Measurements from ENCODE around the gene TTC7B.
"Not testable (repeated sequence)": the region's sequence is repeated elsewhere in the genome, so short reads cannot be mapped to it uniquely, and the experiment has no call there.

The TTC7B gene

GRCh38 chr14:90850487-90850886 is 34.3 kb upstream of the TTC7B start:
- TF ChIP-seq CTCF (conservative IDR thresholded peaks at IDR 0.05) (no peak), ZFX (IDR thresholded peaks at IDR 0.05) (no peak)
- no peak overlapping the region for H3K27ac ChIP-seq

DNA sequence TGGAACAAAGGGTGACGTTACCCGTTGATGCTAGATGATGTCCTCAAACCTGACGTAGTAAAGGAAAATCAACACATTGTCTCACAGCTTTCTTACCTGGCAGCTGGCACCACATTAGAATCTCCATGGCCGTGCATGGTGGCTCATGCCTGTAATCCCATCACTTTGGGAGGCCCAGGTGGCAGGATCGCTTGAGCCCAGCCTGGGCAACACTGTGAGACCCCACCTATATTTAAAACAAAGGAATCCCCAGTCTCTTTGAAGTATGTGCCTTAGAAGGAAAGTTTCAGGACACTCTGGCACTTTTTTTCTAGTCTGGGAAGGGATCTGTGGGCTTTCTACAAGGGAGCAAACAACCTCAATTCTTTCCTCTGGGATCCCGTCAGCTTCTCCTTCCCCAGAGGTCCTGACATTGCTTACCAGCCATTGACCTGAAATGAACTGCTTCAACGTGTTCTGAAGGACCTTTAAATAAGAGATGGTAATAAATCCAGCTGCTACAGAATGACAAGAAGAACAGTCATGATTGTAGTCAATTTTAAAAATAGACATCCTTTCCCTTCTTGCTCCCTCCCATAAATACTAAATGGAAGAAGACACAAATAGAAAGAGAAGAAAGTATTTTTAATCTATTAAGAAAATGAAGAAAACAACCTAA is 33.7 kb upstream of the TTC7B start:
- no peak for TF ChIP-seq CTCF (conservative IDR thresholded peaks at IDR 0.05)
- no peak for TF ChIP-seq ZFX (IDR thresholded peaks at IDR 0.05)
- H3K27ac ChIP-seq, result no peak overlapping the region

- no peak overlapping the region for H3K27ac ChIP-seq
- TF ChIP-seq ZFX (IDR thresholded peaks at IDR 0.05) (no peak), CTCF (conservative IDR thresholded peaks at IDR 0.05) (no peak)
These were observed 32.9 kb upstream of the TTC7B start for GRCh38 chr14:90848944-90849731.

DNA sequence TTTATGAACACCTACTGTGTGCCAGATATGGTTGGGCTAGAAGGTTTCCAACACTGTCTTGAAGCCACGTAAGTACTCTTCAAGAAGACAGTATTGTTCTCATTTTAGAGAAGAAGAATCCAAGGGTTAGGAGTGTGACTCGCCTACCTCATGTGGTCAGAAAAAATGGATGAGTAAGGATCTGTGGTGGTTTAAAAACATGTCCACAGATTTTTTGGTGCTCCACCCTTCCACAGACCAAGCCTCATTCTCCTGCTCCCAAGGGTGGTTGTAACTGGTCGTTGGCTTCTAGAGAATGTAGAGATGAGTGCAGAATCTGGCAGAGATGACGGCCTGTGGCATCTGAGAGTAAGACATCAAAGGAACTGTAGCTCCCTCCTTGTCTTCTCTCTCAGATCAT is 30.3 kb upstream of the TTC7B start:
- no peak for TF ChIP-seq ZFX (IDR thresholded peaks at IDR 0.05)

GRCh38 chr14:90844321-90844720 is 28.1 kb upstream of the TTC7B start:
- TF ChIP-seq ZFX (IDR thresholded peaks at IDR 0.05), result no peak
- no peak for TF ChIP-seq CTCF (conservative IDR thresholded peaks at IDR 0.05)
- H3K27ac ChIP-seq, result no peak overlapping the region

More for the DNA sequence above, 30.3 kb upstream of the TTC7B start:
- no peak overlapping the region for H3K27ac ChIP-seq

DNA sequence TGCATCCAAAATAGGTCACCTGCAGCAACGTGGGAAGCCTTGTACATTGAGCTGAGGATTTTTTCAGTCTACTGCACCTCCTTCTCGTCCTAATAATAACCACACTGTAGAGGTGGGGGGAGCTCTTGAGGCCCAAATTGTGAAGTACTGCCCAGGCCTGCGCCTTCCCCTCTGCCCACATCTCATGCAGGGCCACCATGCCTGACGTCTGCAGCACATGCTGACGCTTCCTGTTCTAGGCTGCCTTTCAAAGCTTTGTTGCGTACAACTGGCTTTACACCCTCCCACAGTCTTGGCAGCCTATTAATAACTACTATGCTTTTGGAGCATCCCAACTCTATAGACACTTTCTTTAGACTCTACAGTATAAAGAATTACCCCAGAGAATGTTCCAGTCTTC is 26.5 kb upstream of the TTC7B start:
- H3K27ac ChIP-seq, result no peak overlapping the region
- no peak for TF ChIP-seq ZFX (IDR thresholded peaks at IDR 0.05)
- TF ChIP-seq CTCF (conservative IDR thresholded peaks at IDR 0.05), result no peak

DNA sequence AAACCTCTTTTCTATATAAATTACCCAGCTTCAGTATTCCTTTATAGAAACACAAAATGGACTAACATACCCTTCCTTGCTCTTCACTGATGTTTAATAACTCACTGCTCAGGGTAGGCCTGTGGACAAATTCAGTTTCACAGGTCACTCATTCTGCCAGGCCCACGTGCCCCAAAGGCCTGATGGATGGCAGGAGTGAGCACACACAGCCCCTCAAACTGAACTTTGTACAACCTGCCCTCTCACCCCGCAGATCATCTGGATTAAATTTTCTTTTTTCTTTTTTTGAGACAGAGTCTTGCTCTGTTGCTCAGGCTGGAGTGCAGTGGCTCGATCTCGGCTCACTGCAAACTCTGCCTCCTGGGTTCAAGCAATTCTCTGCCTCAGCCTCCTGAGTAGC is 24.4 kb upstream of the TTC7B start:
- not testable (repeated sequence) for H3K27ac ChIP-seq

DNA sequence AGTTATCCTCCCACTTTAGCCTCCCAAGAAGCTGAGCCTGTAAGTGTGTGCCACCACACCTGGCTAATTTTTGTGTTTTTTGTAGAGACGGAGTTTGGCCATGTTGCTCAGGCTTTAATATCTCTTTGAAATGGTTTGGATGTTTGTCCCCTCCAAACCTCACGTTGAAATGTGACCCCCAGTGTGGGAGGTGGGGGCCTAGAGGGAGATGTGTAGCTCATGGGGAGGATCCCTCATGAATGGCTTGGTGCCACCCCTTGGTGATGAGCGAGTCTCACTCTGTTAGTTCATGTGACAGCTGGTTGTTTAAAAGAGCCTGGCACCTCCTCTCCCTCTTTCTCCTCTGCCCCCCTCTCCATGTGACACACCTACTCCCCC is 23.6 kb upstream of the TTC7B start:
- TF ChIP-seq ZFX (IDR thresholded peaks at IDR 0.05) (no peak), CTCF (conservative IDR thresholded peaks at IDR 0.05) (no peak)
- no peak overlapping the region for H3K27ac ChIP-seq

Measured in C4-2B (cell line).